Esophagus mucosa (tissue), 1 donor: ENCODE measurements around the gene UIMC1. TPM values are rescaled to one million over a fixed set of nuclear protein-coding genes. Genes with fewer than 3 reads are reported as not detected.
"Not testable (repeated sequence)": the region's sequence is repeated elsewhere in the genome, so short reads cannot be mapped to it uniquely, and the experiment has no call there.

Source experiments
- ATAC-seq: fragments of 200-7000 bp; cut with Tn5 transposase; one replicate; pipeline ENCODE4 v1.9.1; 2020
- total RNA-seq: library from RNA; stranded (reverse); gene quantifications from one replicate; pipeline ENCODE4 v1.2.4, GENCODE V29; 2023
- donor health status: DM: yes; HTN: yes; CAD: no.

Gene UIMC1
- total RNA-seq, 1 donor from 2014 or later: 14.9 TPM

DNA sequence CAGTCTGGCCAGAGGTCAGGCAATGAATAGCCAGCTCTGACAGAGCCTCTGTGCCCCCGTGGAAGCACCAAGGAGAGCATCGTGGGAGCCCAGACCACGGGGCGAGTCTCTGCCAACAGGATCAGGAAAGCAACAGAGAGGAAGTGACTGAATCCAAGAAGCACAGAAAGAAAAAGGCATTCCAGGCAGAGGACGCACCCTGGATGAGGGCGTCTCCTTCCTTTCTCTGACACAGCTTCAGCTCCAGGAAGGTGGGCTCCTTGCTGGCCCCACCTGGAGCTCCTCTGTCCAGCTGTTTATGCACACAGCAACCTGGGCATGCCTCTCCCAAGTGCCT, 124.0 kb downstream of the UIMC1 start:
- no peak for ATAC-seq

- no peak for ATAC-seq
Observed at GRCh38 chr5:176881816-176882566, 124.6 kb downstream of the UIMC1 start.

- ATAC-seq: no peak
Observed at GRCh38 chr5:176881021-176881749, 125.4 kb downstream of the UIMC1 start.

DNA sequence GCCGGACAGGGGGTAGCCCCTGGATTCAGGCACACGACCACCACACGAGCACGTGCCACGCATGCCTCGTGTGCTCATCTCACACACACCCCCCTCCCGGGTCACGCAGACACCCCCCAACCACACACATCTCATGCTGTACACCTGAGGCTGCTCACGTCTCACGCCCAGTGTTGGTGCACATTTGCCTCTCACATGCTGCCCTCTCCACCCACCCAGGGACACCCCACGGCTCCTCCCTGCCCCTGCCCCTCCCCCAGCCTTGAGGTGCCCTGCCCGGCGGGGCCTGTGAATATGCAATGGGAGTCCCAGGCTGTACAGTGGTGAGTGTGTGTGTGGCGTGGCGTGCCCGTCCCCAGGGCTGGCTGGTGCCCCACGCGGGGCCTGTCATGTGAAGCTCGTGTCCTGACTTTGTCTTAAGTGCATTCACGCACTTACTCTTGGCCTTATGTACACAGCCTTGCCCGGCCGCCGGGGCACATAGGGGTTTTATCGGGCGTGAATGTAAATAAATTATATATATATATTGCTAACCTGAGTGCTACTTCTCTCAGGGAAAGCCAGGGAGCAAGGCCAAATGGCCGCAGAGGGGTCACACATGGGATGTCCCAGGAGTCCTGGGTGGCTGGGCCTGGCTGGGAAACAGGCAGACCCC, 126.1 kb downstream of the UIMC1 start:
- no peak for ATAC-seq

DNA sequence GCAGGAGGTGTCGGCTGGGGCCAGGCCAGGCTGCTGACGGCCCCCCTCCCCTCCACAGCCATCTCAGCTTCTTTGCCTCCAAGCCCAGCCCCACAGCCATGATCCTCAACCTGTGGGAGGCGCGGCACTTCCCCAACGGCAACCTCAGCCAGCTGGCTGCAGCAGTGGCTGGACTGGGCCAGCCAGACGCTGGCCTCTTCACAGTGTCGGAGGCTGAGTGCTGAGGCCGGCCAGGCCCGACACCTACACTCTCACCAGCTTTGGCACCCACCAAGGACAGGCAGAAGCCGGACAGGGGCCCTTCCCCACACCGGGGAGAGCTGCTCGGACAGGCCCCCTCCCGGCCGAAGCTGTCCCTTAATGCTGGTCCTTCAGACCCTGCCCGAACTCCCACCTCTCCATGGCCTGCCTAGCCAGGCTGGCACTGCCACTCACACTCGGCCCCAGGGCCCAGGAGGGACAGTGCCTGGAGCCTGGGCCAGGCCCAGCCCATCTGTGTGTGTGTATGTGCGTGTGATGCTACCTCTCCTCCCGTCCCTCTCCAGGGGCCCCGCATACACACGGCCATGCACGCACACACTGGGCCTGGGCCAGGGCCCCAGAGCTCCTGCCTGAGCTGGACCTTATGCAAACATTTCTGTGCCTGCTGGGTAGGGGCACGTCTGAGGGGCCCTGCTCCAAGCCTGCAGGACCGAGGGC, 126.8 kb downstream of the UIMC1 start:
- ATAC-seq: no peak

GRCh38 chr5:176878906-176879662, 127.5 kb downstream of the UIMC1 start:
- no peak for ATAC-seq

DNA sequence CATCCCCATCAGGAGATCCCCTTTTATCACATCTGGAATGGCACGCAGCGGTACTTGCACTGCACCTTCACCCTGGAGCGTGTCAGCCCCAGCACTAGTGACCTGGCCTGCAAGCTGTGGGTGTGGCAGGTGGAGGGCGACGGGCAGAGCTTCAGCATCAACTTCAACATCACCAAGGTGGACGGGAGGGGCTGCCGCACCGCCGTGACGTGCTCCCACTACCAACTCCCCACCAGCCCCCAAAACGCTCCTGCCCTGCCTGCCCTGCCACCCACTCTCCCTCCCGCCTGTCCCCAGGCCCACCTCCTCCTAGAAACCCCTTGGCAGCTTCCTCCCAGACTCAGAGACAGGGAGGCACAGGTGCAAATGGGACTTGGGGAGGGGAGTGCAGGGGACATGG, 128.1 kb downstream of the UIMC1 start:
- no peak for ATAC-seq

GRCh38 chr5:176877793-176878331, 128.7 kb downstream of the UIMC1 start:
- no peak for ATAC-seq

DNA sequence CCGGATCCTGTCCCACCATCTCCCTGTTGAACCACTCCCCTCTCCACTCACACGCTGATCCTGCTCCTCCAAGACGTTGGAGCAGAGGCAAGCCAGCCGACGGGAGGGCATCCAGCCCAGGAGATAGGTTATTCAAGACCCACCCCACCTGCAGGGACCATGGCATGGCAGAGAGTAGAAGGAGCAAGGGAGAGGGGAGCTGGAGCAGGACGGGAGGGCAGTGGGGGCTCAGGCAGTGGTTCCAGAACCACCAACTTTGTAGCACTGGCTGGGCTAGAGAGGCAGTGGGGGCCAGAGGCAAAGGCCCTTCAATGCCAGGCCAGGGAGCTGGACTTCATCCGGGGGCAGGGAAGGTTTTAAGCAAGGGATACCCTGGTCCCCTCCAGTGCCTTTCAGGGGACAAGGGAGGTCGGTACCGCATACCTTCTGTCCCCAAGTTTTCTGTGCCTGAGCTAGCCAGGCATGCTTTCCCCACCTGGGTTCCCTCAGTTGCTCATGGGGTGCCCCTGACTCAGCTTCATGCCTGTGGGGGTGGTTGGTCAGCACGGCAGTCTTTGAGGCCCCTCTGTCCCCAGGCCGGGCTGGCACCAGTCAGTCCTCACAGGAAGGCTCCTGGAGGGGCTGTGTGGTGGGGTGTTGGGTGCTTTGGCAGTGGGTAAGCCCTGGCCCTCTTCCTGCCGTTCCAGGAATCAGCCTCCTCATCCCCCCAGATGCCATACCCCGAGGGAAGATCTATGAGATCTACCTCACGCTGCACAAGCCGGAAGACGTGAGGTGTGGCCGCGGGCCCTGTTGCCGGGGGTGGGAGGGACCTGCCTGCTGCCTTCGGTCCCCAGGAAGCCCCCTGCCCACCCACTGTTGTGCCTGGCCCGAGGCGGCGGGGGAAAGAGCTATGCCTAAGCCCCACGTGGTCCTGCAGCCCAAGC, 129.8 kb downstream of the UIMC1 start:
- no peak for ATAC-seq

GRCh38 chr5:176875783-176876505, 130.6 kb downstream of the UIMC1 start:
- ATAC-seq: no peak

GRCh38 chr5:176875014-176875550, 131.5 kb downstream of the UIMC1 start:
- no peak for ATAC-seq

DNA sequence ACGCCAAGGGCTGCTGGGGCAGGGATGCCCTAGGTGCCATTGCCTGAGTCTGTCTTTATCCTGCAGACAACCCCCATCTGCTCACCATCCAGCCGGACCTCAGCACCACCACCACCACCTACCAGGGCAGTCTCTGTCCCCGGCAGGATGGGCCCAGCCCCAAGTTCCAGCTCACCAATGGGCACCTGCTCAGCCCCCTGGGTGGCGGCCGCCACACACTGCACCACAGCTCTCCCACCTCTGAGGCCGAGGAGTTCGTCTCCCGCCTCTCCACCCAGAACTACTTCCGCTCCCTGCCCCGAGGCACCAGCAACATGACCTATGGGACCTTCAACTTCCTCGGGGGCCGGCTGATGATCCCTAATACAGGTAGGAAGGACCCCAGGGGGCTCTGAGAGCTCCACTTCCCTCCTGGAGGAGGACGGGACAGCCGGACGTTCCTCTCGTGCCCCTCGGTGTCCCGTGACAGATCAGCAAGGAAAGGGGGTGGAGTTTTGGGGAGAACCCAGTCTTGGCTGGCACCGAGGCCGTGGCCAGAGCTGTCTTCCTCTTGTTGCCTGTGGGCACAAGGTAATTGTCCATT, 132.3 kb downstream of the UIMC1 start:
- no peak for ATAC-seq

DNA sequence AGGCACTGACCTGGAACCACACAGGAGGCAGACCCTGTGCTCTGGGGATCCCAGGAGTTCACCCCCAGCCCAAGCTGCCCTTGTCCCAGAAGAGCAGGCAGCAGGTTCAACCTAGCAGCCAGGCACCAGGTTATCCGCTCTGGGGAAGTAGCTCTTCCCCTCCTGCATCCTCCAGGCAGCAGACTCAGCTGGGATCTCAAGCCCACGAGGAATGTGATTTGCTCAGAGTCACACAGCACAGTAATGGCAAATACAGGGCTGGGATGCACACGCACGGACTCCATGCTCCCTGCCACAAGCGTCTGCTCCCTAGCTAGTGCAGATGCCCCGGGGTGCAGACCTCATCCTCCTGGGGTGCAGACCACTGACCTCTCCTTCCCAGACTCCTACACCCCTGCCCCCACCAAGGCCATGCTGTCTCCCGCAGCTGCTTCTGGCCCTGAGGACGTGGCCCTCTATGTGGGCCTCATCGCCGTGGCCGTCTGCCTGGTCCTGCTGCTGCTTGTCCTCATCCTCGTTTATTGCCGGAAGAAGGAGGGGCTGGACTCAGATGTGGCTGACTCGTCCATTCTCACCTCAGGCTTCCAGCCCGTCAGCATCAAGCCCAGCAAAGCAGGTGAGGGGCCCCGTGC, 132.9 kb downstream of the UIMC1 start:
- ATAC-seq: no peak

DNA sequence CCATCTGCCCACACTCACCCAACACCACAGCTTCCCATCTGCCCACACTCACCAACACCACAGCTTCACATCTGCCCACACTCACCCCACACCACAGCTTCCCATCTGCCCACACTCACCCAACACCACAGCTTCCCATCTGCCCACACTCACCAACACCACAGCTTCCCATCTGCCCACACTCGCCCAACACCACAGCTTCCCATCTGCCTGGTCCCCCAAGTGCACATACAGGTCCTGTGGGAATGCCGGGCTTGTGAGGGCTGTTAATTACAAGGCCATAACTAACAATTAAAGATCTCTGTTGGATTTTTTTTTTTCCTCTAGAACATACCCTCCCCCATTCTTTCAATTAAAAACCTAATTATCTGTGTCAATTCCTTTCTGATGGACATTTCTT, 133.6 kb downstream of the UIMC1 start:
- ATAC-seq: not testable (repeated sequence)

- not testable (repeated sequence) for ATAC-seq
Observed at GRCh38 chr5:176872586-176872985, 134.0 kb downstream of the UIMC1 start.

DNA sequence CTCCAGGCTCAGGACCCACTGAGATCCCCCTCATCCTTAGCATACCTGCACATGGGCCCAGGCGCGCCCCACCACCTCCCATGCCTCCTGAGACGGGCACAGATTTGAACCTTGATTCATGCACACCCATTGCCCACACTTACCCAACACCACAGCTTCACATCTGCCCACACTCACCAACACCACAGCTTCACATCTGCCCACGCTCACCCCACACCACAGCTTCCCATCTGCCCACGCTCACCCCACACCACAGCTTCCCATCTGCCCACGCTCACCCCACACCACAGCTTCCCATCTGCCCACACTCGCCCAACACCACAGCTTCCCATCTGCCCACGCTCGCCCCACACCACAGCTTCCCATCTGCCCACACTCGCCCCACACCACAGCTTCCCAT, 135.9 kb downstream of the UIMC1 start:
- ATAC-seq: not testable (repeated sequence)

- ATAC-seq: peak; percentile 42
Observed at GRCh38 chr5:176870110-176870591, 136.4 kb downstream of the UIMC1 start.

DNA sequence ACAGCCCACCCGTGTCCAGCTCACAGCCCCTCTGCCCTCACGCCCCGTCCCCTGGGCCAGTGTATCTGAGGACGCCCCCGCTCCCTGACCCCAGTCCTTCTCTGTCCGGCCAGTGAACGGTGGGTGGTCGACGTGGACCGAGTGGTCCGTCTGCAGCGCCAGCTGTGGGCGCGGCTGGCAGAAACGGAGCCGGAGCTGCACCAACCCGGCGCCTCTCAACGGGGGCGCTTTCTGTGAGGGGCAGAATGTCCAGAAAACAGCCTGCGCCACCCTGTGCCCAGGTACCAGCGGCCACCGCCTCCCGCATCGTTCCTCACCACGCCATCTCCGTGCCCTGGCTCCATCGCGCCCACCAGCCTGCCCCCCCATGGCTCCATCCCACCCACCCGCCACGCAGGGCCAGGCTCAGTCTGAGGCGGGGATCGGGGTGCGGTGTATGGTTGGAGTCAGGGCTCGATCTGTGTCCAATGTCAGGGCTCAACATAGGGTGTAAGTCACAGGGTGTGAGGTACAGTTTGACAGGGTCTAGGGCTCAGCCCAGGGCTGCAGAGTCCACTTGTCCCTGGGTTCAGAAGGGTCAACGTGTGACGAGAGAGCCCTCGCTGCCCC, 137.0 kb downstream of the UIMC1 start:
- no peak for ATAC-seq
